HepG2 (cell line): ENCODE measurements around the gene CLASRP. TPM values are rescaled to one million over a fixed set of nuclear protein-coding genes. Genes with fewer than 3 reads are reported as not detected.

Experiments used
- FOXC1 ChIP-seq: sonication (generic); formaldehyde crosslinking; IDR thresholded peaks from 2 replicates; pipeline ENCODE4 v1.8.0; 2022; ENCODE audit warnings: mild to moderate bottlenecking, missing genetic modification reagents, borderline replicate concordance
- HOXD1 ChIP-seq: sonication (generic); formaldehyde crosslinking; IDR thresholded peaks from 2 replicates; pipeline ENCODE4 v1.5.0; 2020; ENCODE audit warnings: missing genetic modification reagents
- MAFF ChIP-seq: IDR thresholded peaks from 2 replicates; pipeline ENCODE4 v1.6.1; 2011; ENCODE audit warnings: low read depth, low read length, improper control_type of control experiment
- MAFG ChIP-seq: sonication (generic); formaldehyde crosslinking; IDR thresholded peaks from 2 replicates; pipeline ENCODE4 v1.5.1; 2020; ENCODE audit warnings: mild to moderate bottlenecking, missing genetic modification reagents
- MXD4 ChIP-seq: IDR thresholded peaks from 2 replicates; pipeline ENCODE4 v1.6.1; 2016; ENCODE audit warnings: mild to moderate bottlenecking, missing biosample characterization, missing genetic modification reagents
- NAIF1 ChIP-seq: sonication (generic); formaldehyde crosslinking; IDR thresholded peaks from 2 replicates; pipeline ENCODE4 v1.5.0; 2020; ENCODE audit warnings: mild to moderate bottlenecking, missing genetic modification reagents, borderline replicate concordance
- RELA ChIP-seq: sonication (generic); formaldehyde crosslinking; IDR thresholded peaks from 2 replicates; pipeline ENCODE4 v1.4.0; 2020; ENCODE audit warnings: missing genetic modification reagents
- REXO4 ChIP-seq: sonication (generic); formaldehyde crosslinking; IDR thresholded peaks from 2 replicates; pipeline ENCODE4 v1.8.0; 2022; ENCODE audit warnings: missing genetic modification reagents, mild to moderate bottlenecking, borderline replicate concordance
- SNAI1 ChIP-seq: sonication (generic); formaldehyde crosslinking; IDR thresholded peaks from 2 replicates; pipeline ENCODE4 v1.5.0; 2020; ENCODE audit warnings: mild to moderate bottlenecking, missing genetic modification reagents, borderline replicate concordance
- SYNCRIP ChIP-seq: fragments of 200-400 bp; formaldehyde crosslinking; IDR thresholded peaks from 2 replicates; pipeline ENCODE4 v1.6.1; 2018; ENCODE audit warnings: mild to moderate bottlenecking, low read depth, low read length; ENCODE audit not compliant: insufficient read depth
- TCF12 ChIP-seq, 2 experiments: fragments of 450-650 bp in 1 of 2; sonication (generic) in 1 of 2; formaldehyde crosslinking in 1 of 2; IDR thresholded peaks; 2 replicates each; pipeline versions ENCODE4 v1.6.1 to v1.8.0; 2017 to 2022; ENCODE audit warnings: antibody characterized with exemption in 1 of 2, mild to moderate bottlenecking in 1 of 2, missing genetic modification reagents in 1 of 2, moderate library complexity in 1 of 2
- TRIM24 ChIP-seq: sonication (generic); formaldehyde crosslinking; IDR thresholded peaks from 2 replicates; pipeline ENCODE4 v1.8.0; 2022; ENCODE audit warnings: mild to moderate bottlenecking, missing genetic modification reagents
- U2AF1 ChIP-seq: fragments of 200-400 bp; formaldehyde crosslinking; optimal IDR thresholded peaks from 2 replicates; pipeline ENCODE3; 2017; ENCODE audit warnings: mild to moderate bottlenecking, low read depth, low read length
- ZNF12 ChIP-seq: sonication (generic); formaldehyde crosslinking; IDR thresholded peaks from 2 replicates; pipeline ENCODE4 v1.5.0; 2020; ENCODE audit warnings: missing genetic modification reagents
- ZNF207 ChIP-seq: fragments of 450-650 bp; IDR thresholded peaks from 2 replicates; pipeline ENCODE4 v1.6.1; 2016; ENCODE audit warnings: antibody characterized with exemption, borderline replicate concordance
- ZNF543 ChIP-seq: sonication (generic); formaldehyde crosslinking; IDR thresholded peaks from 2 replicates; pipeline ENCODE4 v1.4.0; 2020; ENCODE audit warnings: mild to moderate bottlenecking, missing genetic modification reagents
- ZNF616 ChIP-seq: sonication (generic); formaldehyde crosslinking; IDR thresholded peaks from 2 replicates; pipeline ENCODE4 v1.5.0; 2020; ENCODE audit warnings: low read depth, mild to moderate bottlenecking, missing genetic modification reagents
- ZNF746 ChIP-seq: sonication (generic); formaldehyde crosslinking; IDR thresholded peaks from 2 replicates; pipeline ENCODE4 v1.8.0; 2022; ENCODE audit warnings: mild to moderate bottlenecking, missing genetic modification reagents
- ZNF766 ChIP-seq: sonication (generic); formaldehyde crosslinking; IDR thresholded peaks from 2 replicates; pipeline ENCODE4 v1.5.0; 2020; ENCODE audit warnings: missing genetic modification reagents, borderline replicate concordance
- polyA plus RNA-seq, 8 experiments: library from polyadenylated mRNA; depleted of rRNA in 3 of 8; stranded (reverse) in 7 of 8; unstranded in 1 of 8; fragments of >200 nt; fragmentation: Illumina TruSeq in 4 of 8; extraction: Trizol in 4 of 8; gene quantifications; 2 replicates each; pipeline versions ENCODE4 v1.2.1 to v1.2.3, GENCODE V29; 2011 to 2016; ENCODE audit warnings: low read depth in 4 of 8, missing spikeins in 1 of 8, mixed read lengths in 1 of 8; ENCODE audit not compliant: insufficient read depth in 1 of 8
- total RNA-seq, 5 experiments: library from RNA; depleted of rRNA; stranded (reverse); fragments of >200 nt; fragmentation: Illumina TruSeq; extraction: Trizol; gene quantifications; 2 replicates each; pipeline ENCODE4 v1.2.3, GENCODE V29; 2016; ENCODE audit warnings: low read depth in 1 of 5
- TF ChIP-seq, protein P1 (sequence below): sonication (generic); formaldehyde crosslinking; IDR thresholded peaks from 2 replicates; pipeline ENCODE4 v1.4.0; 2020; ENCODE audit warnings: mild to moderate bottlenecking, missing genetic modification reagents
- TF ChIP-seq, protein P2 (sequence below): IDR thresholded peaks from 2 replicates; pipeline ENCODE4 v1.6.1; 2016
- TF ChIP-seq, protein P3 (sequence below): sonication (generic); formaldehyde crosslinking; IDR thresholded peaks from 2 replicates; pipeline ENCODE4 v1.5.1; 2020; ENCODE audit warnings: mild to moderate bottlenecking, missing genetic modification reagents, borderline replicate concordance

CLASRP gene
- total and polyA plus RNA-seq, 2 of the 13 experiments (the other 11 are each of a cell fraction or from before 2014, with no cell fraction given): 32.0 to 51.4 TPM

DNA sequence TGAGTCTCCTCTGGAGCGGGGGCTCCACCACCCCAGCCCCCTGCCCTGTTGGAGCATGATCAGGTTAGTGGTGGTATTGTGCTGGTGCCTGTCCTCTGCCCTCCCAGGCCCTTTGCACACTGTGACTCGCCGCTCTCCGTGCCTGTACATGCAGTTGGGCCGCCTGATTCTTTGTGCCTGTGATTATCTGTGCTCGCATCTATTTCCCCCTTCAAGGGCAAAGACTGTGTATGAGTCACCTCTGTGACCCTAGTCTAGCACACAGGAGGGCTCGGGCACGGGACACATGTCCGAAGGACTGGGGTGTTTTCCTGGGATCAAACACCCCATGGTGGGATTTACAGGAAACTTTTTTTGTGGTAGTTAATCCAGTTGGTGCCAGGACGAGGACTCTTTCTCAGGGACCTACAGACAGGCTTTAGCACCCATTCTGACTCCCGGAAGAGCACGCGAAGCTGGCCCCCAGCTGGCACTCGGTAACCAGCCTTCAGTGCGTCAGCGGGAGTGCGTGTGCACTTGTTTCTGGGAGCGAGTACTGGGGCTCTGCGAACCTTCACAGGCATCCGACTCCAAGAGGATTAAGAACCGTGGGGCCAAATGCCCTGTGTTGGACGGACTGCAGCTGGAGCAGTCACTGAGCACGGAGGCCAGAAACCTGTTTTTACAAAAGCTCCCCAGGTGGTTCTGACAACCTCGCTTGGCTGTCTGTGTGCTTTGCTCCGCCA is 60.8 kb downstream of the CLASRP start (continued):
- TF ChIP-seq ZNF746 (CRISPR knock-in tag) (no peak), REXO4 (CRISPR knock-in tag) (no peak), ZNF12 (CRISPR knock-in tag) (peak; percentile 29; the same call in 1 of the 2 replicates), ZNF207 (no peak), NAIF1 (CRISPR knock-in tag) (no peak), MXD4 (CRISPR knock-in tag) (no peak), MAFG (CRISPR knock-in tag) (no peak), SNAI1 (CRISPR knock-in tag) (no peak), ZNF766 (CRISPR knock-in tag) (no peak), TRIM24 (CRISPR knock-in tag) (no peak), MAFF (no peak), TCF12 (IDR thresholded peaks at IDR 0.05) (no peak), TCF12 (CRISPR knock-in tag; IDR thresholded peaks at IDR 0.05) (no peak), FOXC1 (CRISPR knock-in tag) (0 out of 2 replicates have a peak, but pooled peaks have one; percentile 34), U2AF1 (no peak), HOXD1 (CRISPR knock-in tag) (no peak), ZNF616 (CRISPR knock-in tag) (no peak), SYNCRIP (no peak), RELA (no peak), ZNF543 (CRISPR knock-in tag) (no peak)
- TF ChIP-seq, protein P1, sequence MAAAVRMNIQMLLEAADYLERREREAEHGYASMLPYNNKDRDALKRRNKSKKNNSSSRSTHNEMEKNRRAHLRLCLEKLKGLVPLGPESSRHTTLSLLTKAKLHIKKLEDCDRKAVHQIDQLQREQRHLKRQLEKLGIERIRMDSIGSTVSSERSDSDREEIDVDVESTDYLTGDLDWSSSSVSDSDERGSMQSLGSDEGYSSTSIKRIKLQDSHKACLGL (CRISPR knock-in tag): no peak
- TF ChIP-seq, protein P2, sequence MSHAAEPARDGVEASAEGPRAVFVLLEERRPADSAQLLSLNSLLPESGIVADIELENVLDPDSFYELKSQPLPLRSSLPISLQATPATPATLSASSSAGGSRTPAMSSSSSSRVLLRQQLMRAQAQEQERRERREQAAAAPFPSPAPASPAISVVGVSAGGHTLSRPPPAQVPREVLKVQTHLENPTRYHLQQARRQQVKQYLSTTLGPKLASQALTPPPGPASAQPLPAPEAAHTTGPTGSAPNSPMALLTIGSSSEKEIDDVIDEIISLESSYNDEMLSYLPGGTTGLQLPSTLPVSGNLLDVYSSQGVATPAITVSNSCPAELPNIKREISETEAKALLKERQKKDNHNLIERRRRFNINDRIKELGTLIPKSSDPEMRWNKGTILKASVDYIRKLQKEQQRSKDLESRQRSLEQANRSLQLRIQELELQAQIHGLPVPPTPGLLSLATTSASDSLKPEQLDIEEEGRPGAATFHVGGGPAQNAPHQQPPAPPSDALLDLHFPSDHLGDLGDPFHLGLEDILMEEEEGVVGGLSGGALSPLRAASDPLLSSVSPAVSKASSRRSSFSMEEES (CRISPR knock-in tag): 0 out of 2 replicates have a peak, but pooled peaks have one; percentile 24
- TF ChIP-seq, protein P3, sequence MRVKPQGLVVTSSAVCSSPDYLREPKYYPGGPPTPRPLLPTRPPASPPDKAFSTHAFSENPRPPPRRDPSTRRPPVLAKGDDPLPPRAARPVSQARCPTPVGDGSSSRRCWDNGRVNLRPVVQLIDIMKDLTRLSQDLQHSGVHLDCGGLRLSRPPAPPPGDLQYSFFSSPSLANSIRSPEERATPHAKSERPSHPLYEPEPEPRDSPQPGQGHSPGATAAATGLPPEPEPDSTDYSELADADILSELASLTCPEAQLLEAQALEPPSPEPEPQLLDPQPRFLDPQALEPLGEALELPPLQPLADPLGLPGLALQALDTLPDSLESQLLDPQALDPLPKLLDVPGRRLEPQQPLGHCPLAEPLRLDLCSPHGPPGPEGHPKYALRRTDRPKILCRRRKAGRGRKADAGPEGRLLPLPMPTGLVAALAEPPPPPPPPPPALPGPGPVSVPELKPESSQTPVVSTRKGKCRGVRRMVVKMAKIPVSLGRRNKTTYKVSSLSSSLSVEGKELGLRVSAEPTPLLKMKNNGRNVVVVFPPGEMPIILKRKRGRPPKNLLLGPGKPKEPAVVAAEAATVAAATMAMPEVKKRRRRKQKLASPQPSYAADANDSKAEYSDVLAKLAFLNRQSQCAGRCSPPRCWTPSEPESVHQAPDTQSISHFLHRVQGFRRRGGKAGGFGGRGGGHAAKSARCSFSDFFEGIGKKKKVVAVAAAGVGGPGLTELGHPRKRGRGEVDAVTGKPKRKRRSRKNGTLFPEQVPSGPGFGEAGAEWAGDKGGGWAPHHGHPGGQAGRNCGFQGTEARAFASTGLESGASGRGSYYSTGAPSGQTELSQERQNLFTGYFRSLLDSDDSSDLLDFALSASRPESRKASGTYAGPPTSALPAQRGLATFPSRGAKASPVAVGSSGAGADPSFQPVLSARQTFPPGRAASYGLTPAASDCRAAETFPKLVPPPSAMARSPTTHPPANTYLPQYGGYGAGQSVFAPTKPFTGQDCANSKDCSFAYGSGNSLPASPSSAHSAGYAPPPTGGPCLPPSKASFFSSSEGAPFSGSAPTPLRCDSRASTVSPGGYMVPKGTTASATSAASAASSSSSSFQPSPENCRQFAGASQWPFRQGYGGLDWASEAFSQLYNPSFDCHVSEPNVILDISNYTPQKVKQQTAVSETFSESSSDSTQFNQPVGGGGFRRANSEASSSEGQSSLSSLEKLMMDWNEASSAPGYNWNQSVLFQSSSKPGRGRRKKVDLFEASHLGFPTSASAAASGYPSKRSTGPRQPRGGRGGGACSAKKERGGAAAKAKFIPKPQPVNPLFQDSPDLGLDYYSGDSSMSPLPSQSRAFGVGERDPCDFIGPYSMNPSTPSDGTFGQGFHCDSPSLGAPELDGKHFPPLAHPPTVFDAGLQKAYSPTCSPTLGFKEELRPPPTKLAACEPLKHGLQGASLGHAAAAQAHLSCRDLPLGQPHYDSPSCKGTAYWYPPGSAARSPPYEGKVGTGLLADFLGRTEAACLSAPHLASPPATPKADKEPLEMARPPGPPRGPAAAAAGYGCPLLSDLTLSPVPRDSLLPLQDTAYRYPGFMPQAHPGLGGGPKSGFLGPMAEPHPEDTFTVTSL (CRISPR knock-in tag): no peak
